GM19467 (cell line): ENCODE data around the gene HACE1.
"Not testable (repeated sequence)": the region's sequence is repeated elsewhere in the genome, so short reads cannot be mapped to it uniquely, and the experiment has no call there.

Experiments used
- ATAC-seq: cut with Tn5 transposase; IDR thresholded peaks from one replicate; pipeline ENCODE4 v1.9.1; 2021; ENCODE audit warnings: mild to moderate bottlenecking, moderate library complexity; ENCODE audit not compliant: unreplicated experiment

Gene HACE1

DNA sequence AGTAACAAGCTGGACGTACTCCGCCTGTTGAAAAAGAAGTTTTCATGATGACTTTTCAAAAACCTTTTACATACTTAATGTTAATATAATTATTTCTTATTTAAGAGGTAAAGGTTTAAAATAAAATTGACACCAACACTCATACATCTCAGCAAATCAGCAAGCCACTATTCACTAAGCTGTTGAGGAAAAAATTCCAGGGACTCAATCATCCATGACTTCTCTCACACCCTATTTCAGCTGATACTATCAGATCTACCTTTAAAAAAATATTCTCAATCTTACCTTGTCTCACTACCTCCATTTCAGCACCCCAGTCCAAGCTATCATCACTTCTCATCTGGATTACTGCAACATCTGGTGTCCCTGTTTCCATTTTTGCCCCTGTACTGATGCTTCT, 109.3 kb downstream of the HACE1 start:
- no peak for ATAC-seq

DNA sequence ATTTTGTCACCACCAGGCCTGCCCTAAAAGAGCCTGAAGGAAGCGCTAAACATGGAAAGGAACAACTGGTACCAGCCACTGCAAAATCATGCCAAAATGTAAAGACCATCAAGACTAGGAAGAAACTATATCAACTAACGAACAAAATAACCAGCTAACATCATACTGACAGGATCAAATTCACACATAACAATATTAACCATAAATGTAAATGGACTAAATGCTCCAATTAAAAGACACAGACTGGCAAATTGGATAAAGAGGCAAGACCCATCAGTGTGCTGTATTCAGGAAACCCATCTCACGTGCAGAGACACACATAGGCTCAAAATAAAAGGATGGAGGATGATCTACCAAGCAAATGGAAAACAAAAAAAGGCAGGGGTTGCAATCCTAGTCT, 120.6 kb downstream of the HACE1 start:
- not testable (repeated sequence) for ATAC-seq

DNA sequence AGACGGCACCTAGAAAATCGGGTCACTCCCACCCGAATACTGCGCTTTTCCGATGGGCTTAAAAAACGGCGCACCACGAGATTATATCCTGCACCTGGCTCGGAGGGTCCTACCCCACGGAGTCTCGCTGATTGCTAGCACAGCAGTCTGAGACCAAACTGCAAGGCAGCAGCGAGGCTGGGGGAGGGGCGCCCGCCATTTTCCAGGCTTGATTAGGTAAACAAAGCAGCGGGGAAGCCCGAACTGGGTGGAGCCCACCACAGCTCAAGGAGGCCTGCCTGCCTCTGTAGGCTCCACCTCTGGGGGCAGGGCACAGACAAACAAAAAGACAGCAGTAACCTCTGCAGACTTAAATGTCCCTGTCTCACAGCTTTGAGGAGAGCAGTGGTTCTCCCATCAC, 122.2 kb downstream of the HACE1 start:
- not testable (repeated sequence) for ATAC-seq

DNA sequence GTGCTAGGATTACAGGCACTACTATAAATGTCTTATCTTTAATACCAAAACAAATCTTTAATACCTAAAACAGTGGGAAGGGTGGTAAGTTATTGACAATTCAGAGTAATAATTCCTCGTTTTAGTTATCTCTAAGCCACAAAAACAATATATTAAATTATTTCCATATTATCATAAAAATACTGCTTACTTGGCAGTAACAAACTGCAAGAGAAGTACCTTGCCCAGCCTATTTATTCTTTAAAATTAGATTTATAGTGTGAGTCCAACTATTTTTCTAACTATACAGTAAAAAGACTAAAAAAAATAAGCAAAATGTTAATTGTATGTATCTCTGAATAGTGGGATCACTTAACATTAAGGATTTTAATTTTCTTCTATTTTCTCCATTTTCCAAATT, 123.2 kb downstream of the HACE1 start:
- no peak for ATAC-seq

DNA sequence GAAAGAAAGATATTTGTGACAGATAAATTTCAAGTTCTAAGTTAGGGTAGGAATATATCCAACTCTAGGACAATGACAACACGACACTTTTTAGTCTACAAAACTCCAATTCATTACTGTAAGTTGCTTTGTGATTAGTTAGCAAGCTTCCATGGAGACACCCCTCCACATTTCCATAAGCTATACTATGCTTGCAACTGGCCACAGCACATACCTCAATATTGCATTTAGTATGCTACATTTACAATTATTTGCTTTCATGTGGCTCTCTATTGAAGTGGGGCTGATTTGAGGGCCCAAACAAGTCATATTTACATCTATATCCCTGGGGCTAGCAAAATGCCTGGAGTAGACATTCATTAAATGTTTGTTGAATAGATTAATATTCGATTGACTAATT, 129.3 kb downstream of the HACE1 start:
- no peak for ATAC-seq

DNA sequence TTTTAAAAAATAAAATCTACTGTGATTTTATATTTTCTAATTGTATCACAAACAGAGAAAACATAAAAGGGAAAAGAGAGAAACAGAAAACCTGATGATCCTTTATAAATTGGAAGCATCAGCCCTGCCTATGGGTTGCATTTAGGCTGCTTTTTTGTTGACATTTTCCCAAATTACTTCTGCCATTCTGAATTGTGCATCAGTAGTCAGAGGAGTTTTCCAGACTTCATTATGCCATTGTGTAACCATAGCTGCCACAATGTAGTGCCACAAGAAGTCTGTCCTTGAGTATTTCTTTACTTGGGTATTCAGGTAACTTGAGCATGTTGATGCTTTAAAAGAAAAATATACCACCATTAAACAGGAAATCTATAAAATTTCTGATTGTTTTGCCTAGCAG, 130.3 kb downstream of the HACE1 start:
- ATAC-seq: no peak

DNA sequence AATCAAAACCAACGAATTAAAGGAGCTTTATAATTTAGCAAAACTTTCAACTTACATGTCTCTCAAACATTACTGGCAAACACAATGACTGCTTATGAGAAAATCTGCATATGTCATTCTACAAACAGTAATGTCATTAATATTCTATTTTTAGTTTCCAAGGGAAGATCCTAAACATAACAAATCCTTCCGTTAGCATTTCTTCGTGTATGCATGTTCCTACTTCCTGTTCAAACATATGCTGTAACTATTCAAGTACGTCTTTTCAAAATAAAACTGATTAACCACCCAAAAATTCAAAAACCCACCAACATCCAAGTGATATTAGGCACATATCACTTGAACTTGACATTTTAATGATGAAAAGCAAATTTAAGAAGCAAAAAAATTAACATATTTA, 131.3 kb downstream of the HACE1 start:
- no peak for ATAC-seq

DNA sequence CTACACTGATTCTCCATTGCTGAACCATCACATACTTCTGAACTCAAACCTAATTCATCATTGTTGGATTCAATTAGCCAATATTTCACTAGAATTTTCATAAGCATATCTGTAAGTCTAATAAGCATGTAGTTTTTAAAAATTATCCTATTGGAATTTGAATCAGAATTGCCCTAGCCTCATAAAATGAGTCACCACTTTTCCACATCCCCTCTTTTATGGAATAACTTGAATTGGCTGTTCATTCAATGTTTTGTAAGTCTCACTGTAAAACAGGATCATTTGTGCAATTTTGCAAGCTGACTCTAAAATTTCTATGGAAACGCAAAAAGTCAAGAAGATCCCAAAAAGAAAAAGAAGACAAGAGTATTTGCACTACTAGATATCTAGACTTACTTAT, 141.0 kb downstream of the HACE1 start:
- no peak for ATAC-seq

DNA sequence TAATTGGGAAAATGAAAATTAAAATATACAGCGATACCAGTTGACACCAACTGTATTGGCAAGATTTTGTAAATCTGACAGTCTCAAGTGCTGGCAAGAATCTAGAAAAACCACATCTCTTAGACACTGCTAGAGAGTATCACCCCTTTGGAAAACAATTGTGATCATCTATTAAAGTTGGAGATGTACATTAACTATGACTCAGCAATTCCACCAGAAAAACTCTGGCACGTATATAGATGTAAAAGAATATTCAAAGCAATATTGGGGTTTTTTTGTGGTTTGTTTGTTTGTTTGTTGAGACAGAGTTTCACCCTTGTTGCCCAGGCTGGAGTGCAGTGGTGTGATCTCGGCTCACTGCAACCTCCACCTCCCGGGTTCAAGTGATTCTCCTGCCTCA, 142.9 kb downstream of the HACE1 start:
- ATAC-seq: no peak

DNA sequence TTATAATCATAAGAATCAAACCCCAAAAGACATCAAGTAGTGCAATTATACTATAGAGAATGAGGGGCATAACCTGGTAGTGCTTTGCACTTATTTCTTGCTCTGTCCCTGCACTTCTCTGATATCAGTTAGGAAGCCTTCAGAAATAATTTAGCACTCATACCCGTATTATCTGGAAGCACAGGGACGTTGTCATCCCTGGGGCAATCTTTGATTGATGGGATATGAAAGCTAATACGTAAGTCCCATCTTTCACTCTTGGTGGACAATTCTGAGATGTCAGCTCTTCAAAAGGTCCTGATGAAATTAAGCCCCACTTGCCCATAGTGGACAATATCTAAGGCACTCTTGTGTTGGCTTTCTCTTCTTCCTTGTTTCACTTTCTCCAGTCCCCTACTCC, 144.9 kb downstream of the HACE1 start:
- no peak for ATAC-seq

DNA sequence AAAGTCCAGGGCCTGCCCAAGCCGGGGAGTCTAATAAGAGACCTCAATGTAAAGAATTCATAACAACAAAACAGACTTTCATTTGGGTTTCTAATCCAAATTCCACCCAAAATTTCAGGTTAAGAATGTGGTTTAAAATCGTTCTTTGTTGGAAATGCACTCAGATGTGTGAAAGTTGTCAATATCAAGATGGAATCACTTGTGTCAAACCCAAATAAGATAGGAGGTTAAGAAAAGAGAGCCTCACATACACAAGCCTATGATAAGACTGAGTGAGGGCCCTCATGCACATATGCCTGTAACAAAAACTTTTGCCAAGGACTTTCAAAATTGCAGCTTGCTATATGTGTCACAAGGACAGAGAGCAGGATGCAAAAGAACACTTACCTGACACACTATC, 145.7 kb downstream of the HACE1 start:
- ATAC-seq: no peak

DNA sequence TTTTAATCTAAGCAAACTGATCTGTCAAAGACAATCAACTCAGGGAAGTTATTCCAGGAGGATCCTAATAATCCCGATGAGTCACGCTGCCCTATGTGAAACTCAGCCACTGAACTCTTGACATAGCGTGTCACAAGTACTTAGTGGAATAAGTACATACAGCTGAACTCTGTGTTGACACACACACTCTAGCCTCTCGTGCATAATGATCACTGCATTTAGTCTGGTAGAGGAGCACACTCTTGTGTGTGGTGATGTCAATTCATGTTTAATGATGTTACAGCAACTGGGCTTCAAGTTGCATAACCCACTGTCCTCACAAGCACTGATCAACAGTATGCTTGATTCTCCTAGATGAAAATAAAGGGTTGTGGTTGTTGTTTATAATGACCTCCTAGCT, 148.3 kb downstream of the HACE1 start:
- ATAC-seq: no peak

DNA sequence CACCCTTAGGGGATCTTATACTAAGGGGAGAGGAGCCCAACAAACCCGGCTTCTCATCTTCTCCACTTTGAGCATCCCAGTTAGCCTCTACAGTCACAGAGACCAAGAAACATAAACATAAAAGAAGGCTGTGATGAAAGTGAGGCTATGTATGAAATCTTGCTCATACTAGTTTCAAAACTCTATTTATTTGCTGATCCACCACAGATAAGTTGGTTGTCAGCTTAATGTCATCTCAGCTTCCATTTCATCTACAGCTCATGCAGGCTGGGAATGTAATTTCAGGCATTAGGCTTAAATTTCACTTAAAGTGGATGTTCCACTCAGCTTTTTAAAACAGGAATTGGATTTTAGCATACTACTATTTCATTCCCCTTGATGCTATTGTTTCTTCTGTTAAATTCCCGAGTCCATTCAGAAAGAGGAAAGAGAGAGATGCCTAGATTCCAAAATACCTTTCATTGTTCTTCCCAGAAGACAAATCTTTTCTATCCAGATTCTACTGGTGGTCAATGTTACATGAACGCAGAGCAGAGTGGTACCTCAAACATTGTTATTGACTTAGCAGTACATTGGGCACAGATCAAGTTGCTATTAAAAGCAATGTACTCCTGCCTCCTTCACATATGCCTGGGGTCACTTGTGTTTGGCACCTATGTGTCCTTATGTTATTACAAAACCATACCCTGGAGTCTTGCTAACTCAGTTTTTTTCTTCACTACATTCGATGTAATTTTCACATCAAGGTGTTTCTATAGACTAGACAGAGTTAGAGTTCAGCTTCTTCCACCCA, 149.0 kb downstream of the HACE1 start:
- no peak for ATAC-seq

DNA sequence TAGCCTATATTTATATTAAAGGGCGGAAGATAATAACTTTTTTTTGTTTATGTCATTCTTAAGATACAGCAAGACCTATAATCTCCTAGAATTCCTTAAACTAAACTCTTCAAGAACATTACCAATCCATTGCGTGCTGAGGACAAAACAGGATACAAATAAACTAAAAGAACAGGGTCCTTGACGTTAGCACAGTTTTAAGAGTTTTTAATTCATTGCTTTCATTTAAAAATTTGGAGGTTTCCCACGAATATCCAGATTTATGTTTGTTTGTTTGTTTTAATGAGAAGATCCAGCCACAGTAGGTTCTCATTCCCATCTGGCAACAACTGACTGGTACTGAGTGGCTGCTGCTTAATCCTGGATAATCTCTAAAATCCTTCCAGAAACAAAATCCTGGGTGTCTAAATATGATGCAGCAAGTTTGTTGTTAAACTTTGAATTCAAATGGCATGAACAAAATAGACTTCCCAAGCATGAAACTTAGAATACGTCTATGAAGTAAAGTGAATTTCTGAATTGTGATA, 153.7 kb downstream of the HACE1 start:
- no peak for ATAC-seq

DNA sequence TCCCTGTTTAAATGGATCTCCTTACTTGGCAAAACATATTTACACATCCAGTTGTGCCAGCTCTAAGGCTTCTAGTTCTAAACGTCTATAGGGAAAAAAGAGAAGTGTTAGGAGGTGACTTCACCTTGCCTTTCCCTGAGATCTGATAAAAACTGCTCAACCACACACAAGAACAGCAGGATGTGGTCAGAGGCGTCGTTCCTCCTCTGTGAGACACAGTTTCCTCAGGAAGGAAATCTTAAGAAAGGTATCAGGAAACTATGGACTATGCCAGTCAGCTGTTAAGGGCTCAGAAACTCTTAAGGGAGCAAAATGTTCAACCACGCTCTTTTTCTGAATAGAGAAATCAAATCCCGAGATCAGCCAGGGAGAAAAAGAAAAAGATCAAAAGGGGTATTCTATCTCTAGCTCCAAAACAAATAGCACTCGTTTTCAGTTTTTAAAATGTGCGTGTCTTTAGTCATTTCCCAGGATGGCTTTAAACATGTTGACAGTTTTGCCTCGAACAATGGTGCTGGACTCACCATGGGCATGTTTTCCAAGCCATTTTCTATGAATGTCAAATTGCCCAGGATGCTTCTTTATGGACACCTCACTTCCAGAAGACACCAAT, 154.5 kb downstream of the HACE1 start:
- no peak for ATAC-seq

DNA sequence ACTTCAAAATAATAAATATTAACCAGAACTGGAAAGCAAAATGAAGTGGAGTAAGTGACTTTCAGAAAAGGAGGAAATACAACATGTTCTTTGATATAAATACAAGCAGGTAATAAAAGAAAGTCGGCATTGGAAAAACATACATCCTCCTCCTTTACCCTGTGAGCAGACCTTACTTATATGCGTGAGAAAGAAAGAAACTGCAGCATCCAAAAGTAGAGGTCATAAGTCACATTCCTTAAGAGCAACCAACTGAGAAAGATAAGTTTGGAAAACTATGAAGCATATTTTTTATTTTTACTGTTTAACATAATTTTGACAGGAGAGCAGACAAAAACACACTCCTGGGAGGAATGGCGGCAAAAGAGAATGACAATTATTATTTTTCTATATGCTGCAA, 155.5 kb downstream of the HACE1 start:
- ATAC-seq: no peak

DNA sequence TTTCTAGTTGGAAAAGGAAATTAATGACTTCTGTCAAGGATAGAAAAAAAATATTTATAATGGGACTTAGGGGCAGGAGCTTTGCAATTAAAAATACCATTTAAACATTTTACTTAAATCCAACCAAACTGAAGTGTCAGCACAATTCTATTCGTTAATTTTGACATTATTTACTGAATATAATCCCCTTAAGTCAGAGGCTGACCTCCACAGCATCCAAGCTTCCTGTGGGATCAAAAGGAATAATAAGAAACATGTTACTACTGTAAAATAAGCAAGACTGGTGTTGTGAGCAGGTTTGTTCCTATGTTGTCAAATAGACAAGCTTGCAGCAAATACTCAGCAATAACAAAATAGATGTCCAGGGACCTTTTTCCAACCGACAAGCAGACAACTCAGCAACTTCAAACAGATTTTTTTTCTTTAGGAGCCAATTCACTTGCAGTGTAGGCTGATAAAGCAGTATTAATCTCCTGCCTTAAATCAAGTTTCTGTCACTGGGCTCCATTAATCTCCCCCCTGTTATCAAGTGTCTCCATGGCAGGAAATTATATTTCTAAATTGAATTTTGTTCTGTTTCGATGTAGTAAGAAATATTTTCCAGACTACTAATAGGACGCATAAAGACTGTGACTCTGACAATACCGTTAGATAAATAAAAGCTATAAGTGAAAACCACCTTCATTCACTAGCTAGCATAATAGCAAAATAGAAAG, 157.4 kb downstream of the HACE1 start:
- no peak for ATAC-seq

DNA sequence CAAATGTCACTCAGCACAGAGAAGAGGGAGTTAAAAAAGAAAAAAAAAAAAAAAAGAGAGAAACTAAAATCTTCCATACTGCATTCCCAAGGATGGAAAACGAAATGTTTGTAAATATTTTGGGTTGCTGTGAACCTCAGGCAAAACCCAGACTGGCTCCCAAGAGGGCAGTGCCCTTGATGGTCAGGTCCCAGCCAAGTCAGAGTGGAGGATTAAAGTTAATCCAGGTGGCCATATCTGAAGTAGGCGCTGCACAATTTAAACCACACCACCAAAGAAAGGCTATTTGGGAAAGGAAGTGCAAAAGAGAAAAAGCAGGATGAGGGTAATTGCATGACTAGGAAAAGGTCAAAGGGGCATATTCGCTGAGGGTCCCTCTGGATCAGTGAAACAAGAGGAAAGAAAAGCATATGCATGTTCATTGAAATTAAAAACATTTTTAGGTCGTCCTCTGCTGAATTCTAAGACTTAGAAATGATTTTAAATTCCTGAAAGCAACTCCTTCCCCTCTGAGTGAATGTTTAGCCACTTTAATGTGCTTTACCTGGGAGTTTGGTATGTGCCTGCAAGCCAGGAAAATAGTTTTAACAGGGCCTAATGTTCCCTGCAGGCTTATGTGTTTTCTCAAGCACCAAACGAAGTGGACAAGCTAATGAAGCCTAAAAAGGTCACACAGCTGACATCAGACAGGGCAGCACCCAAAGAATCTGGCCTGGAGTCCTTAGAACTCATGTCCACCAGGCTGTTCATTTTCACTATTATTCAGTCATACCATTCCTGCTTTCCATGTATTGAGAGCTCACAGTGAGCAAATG, 159.1 kb downstream of the HACE1 start:
- ATAC-seq: no peak

DNA sequence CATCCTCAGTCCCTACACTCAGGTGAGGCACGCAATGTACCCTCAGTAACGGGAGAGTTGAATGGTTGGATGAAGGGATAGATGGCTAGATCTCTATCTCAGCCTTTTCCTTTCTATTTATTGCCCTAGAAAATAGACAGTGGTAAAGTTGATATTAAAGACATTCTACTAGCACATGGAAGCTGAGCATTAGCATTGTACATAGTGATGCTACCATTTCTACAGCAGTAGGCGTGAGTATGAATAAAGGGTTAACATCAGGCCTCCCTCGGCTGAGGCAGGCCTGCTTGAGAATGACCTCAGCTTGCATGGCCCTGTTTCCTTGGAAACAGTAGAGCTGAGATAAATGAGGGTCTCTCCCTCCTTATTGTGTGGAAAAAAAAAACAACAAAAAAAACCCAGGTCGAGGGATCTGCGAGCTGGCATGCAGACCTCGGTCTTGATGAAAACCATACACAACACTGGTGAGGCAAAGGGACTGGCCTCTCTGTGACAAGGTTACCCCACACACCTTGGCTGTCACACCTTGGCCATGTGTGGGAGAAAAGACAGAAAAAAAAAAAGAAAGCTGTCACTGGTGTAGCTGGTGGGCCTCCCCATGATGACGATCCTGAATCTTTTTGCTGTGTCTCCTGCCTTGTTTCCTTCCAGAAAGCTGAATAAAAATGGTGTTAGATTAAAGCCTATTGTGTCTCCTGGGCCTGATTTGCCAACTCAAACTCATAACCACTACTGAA, 160.0 kb downstream of the HACE1 start:
- no peak for ATAC-seq

DNA sequence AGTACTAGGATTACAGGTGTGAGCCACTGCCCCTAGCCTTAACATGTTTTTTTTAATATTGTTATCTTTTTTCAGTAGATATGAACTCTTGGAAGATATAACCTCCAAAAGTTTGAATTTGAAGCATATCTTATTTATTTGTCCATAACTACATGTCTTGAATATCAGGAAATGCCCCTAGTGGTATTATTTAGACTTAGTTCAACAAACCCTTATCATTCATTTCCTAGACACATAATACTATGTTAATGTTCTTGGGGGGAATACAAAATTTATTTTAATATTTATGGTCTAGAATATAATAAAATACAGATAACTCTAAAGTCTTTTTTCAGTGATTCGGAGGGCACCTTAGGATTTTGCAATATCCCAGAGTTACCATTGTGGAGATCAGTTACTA, 160.7 kb downstream of the HACE1 start:
- ATAC-seq: no peak
